ENCODE measurements around the gene COMMD8. TPM values are rescaled to one million over a fixed set of nuclear protein-coding genes. Genes with fewer than 3 reads are reported as not detected.

Gene COMMD8
- total RNA-seq, 1 donor from 2014 or later: 23.9 TPM

DNA sequence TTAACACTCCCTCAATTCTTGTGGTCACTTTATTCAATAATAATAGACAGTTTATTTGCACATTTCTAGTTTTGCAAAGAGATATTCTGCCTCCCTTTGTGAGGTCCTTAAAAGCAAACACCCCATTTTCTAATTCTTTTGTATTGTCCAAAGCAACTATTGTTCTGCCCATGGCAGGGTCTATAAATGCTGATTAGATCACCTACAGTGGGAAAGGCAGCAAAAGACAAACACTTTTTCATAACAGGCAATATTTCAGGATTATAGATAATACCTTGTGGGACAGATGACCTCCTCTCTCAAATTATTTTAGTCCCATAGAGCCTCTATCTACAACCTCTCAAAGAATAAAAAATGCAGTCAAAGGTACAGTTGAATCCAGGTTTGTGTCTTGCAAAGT lies 28.6 kb downstream of the COMMD8 start:
- TF ChIP-seq, protein P1, sequence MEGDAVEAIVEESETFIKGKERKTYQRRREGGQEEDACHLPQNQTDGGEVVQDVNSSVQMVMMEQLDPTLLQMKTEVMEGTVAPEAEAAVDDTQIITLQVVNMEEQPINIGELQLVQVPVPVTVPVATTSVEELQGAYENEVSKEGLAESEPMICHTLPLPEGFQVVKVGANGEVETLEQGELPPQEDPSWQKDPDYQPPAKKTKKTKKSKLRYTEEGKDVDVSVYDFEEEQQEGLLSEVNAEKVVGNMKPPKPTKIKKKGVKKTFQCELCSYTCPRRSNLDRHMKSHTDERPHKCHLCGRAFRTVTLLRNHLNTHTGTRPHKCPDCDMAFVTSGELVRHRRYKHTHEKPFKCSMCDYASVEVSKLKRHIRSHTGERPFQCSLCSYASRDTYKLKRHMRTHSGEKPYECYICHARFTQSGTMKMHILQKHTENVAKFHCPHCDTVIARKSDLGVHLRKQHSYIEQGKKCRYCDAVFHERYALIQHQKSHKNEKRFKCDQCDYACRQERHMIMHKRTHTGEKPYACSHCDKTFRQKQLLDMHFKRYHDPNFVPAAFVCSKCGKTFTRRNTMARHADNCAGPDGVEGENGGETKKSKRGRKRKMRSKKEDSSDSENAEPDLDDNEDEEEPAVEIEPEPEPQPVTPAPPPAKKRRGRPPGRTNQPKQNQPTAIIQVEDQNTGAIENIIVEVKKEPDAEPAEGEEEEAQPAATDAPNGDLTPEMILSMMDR (IDR thresholded peaks at IDR 0.05): no peak
- intact Hi-C loops (cut with micrococcal nuclease): no loop called here
- no peak overlapping the region for H3K27ac Mint-ChIP-seq
- DNase-seq (no peak), ATAC-seq (ENCODE audit: low read depth) (no peak)
- CTCF ChIA-PET: no interaction called here
- no peaks in the 10 kb centered on the region for H3K9me3 Mint-ChIP-seq
- POLR2A ChIA-PET: no interaction called here
- H3K36me3 Mint-ChIP-seq (ENCODE audit: low read depth): no peaks in the 10 kb centered on the region
- no peaks in the 10 kb centered on the region for H3K27me3 Mint-ChIP-seq
- no peaks in the 10 kb centered on the region for H3K4me1 Mint-ChIP-seq
- no peak overlapping the region for H3K4me3 Mint-ChIP-seq

DNA sequence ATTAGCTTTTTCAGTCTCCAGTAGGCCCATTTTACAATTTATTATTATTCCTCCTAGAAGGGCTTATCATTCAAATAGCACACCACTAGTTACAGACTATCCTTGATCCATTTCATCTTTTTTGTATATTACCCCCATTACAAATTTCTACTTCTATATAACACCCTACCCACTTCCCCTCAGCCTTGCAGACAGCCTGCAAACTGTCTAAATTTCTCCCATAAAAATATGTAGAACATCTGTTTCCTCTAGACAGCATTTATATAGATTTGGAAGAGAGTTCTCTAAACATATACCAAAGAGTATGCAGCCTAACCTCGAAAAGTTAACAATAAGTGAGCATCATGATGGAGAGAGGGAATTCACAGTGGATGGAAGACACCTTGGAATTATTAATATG lies 30.8 kb downstream of the COMMD8 start:
- Mint-ChIP-seq H3K27ac (no peak overlapping the region), H3K27me3 (no peaks in the 10 kb centered on the region), H3K4me3 (no peak overlapping the region), H3K9me3 (no peaks in the 10 kb centered on the region), H3K36me3 (ENCODE audit: low read depth) (no peaks in the 10 kb centered on the region), H3K4me1 (no peaks in the 10 kb centered on the region)
- intact Hi-C loops (cut with micrococcal nuclease): no loop called here
- TF ChIP-seq, protein P1 (IDR thresholded peaks at IDR 0.05): no peak
- DNase-seq (no peak), ATAC-seq (ENCODE audit: low read depth) (no peak)
- ChIA-PET CTCF (no interaction called here), POLR2A (no interaction called here)

DNA sequence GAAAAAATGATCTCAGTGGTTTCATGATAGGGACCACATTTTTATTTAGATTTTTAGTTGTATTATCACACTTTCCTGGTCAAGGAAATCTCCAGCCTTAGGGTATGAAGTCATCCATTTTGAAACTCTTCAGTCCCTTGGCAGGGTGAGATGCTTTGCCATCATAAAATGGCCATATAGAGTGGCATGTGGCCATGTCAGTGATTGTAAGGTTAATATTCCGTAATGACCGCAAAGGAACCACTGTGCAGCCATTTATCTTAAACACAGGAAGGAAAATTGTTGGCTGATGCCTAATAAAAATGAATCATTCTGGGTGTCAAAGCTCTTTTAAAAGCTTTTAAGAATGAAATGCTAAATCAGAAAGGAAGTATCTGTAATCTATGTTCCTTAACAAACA lies 35.6 kb downstream of the COMMD8 start:
- TF ChIP-seq, protein P1 (IDR thresholded peaks at IDR 0.05): no peak
- no peak overlapping the region for H3K27ac Mint-ChIP-seq
- H3K4me1 Mint-ChIP-seq: no peaks in the 10 kb centered on the region
- H3K36me3 Mint-ChIP-seq (ENCODE audit: low read depth): no peaks in the 10 kb centered on the region
- intact Hi-C loops (cut with micrococcal nuclease): no loop called here
- no peaks in the 10 kb centered on the region for H3K9me3 Mint-ChIP-seq
- no peak overlapping the region for H3K4me3 Mint-ChIP-seq
- ChIA-PET CTCF (no interaction called here), POLR2A (no interaction called here)
- no peak for DNase-seq
- H3K27me3 Mint-ChIP-seq: no peaks in the 10 kb centered on the region
- no peak for ATAC-seq (ENCODE audit: low read depth)

DNA sequence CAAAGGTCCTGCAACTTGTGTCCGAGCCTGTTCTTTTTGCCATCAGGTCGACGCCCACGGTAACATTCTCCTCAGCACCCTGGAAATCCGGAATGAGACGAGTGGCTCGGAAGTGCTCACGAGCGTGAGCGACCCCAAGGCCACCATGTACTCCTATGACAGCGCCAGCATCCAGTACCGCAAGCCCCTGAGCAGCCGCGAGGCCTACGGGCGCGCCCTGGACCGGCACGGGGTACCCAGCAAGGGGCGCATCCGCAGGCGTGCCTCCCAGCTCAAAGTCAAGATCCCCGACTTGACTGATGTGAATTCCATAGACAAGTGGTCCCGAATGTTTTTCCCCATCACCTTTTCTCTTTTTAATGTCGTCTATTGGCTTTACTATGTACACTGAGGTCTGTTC lies 37.9 kb downstream of the COMMD8 start:
- ChIA-PET CTCF (no interaction called here), POLR2A (no interaction called here)
- Mint-ChIP-seq H3K36me3 (ENCODE audit: low read depth) (no peaks in the 10 kb centered on the region), H3K27ac (no peak overlapping the region), H3K4me3 (no peak overlapping the region), H3K27me3 (no peaks in the 10 kb centered on the region), H3K9me3 (no peaks in the 10 kb centered on the region), H3K4me1 (no peaks in the 10 kb centered on the region)
- TF ChIP-seq, protein P1 (IDR thresholded peaks at IDR 0.05): no peak
- intact Hi-C loops (cut with micrococcal nuclease): no loop called here
- ATAC-seq (ENCODE audit: low read depth) (no peak), DNase-seq (no peak)

DNA sequence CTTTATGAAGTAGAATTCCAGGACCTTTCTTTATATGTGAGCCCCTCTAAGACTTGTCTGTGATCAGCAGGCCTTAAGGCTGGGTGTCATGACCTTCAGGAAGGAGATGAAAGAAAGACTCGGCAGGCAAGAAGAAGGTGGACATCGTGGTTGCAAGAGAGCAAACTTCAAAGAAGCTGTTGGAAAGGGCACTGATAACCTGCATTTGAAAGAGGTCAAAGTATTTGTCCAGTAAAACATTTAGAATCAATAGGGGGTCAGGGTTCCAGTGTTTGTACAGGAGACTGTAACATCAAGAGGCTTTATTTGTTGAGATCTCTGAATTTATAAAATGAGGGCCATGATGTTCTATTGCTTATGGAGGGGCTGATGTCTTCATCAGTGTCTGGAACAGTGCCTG lies 44.2 kb downstream of the COMMD8 start:
- Mint-ChIP-seq H3K27ac (no peak overlapping the region), H3K27me3 (no peaks in the 10 kb centered on the region), H3K36me3 (ENCODE audit: low read depth) (no peaks in the 10 kb centered on the region), H3K4me3 (no peak overlapping the region), H3K9me3 (no peaks in the 10 kb centered on the region), H3K4me1 (no peaks in the 10 kb centered on the region)
- POLR2A ChIA-PET: no interaction called here
- CTCF ChIA-PET: no interaction called here
- DNase-seq: no peak
- intact Hi-C loops (cut with micrococcal nuclease): no loop called here
- TF ChIP-seq, protein P1 (IDR thresholded peaks at IDR 0.05): no peak
- ATAC-seq (ENCODE audit: low read depth): no peak
